ENCODE results near the gene LCA5.

- no peak for TF ChIP-seq CTCF (IDR thresholded peaks at IDR 0.05; ENCODE audit: insufficient read depth, low read length, poor library complexity, severe bottlenecking)
- TF ChIP-seq EZH2phosphoT487 (conservative IDR thresholded peaks at IDR 0.05; ENCODE audit: low read length), result no peak
Measured at GRCh38 chr6:79536585-79536953, 661 bp downstream of the LCA5 start.

Data from SU-DHL-6 (cell line).